Loucy (cell line): ENCODE data around the gene CFAP65.

Experiments
- CTCF ChIP-seq: fragments of 200-600 bp; sonication (generic); conservative IDR thresholded peaks from 2 replicates; pipeline ENCODE4 v1.5.1; 2014; ENCODE audit warnings: mild to moderate bottlenecking, antibody characterized with exemption, low read length
- EZH2phosphoT487 ChIP-seq: fragments of 200-600 bp; IDR thresholded peaks from 2 replicates; pipeline ENCODE4 v1.6.1; 2018; ENCODE audit warnings: antibody characterized with exemption, mild to moderate bottlenecking, moderate library complexity, borderline replicate concordance

DNA sequence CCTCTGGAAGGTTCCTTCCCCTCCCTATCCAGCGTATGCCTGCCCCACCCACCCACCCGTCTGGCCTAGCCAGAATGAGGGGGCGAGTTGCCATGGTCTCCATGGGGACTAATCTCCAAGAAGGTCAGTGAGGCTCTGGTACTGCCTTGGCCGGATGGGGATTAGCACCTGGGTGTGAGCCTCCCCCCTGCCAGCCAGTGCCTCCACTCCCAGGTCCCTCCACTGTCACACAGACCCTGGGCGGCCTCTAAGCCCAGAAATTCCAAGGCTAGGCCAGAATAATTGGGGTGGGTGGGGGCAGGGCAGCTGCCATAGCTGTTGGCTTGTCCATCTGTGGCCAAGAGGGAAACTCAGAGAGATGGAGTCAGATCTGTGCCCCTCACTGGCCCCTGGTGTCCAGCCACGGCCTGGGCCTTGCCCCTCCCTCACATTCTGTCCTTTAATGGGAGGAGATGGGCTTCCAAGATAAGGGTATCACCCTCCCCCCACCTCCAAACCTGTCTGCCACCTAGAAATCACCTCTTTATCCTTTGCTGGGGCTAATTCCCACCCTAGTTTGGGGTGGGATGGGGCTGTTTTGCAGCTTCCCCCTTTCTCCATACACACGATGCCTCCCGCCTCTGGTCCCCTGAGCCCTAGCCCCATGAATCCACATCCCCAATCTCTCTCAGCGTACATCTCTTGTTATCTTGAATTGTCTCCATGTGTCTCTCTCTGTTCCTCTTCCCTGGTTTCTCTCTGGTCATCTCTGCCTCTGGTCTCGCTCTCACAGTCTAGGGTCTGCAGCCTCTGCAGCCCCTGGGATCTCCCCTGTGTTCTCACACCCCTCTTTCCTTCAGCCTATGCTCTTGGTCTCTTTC, 42.1 kb downstream of the CFAP65 start:
- TF ChIP-seq CTCF (no peak), EZH2phosphoT487 (no peak)
